ENCODE measurements around the gene CPSF2. TPM values are rescaled to one million over a fixed set of nuclear protein-coding genes. Genes with fewer than 3 reads are reported as not detected.
"Not testable (repeated sequence)": the region's sequence is repeated elsewhere in the genome, so short reads cannot be mapped to it uniquely, and the experiment has no call there.

Gene CPSF2
- polyA plus RNA-seq, 1 donor, result 32.0 TPM

DNA sequence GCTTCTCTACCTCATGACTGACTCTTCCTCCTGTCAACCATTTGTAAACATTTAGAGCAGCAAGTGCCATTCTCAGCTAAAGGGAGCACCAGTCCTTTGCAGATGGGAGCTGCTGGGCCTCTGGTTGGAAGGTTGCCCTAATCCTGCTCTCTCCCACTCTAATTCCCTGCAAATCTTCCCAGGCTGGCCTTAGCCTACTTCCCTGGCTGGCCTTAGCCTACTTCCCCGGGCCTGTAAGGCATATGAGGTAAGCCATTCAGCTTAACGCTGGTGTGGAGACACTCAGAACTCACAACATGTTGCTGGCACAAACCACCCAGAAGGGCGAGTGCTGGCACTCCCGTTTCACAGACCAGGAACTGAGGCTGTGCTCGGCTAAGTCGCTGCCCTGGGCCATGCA lies 69.0 kb downstream of the CPSF2 start:
- no CpG with 5 or more reads among the region's 6 CpGs for WGBS (ENCODE audit: insufficient coverage, low lambda C conversion rate)
- H3K9me3 ChIP-seq (ENCODE audit: control insufficient read depth, low read depth, low read length), result peaks cover 8% of the 10 kb centered on the region
- H3K4me3 ChIP-seq (ENCODE audit: low read length), result no peak overlapping the region
- H3K36me3 ChIP-seq (ENCODE audit: control insufficient read depth, insufficient read depth, low read length), result no peaks in the 10 kb centered on the region
- H3K27ac ChIP-seq (ENCODE audit: low read length), result no peak overlapping the region
- H3K4me1 ChIP-seq (ENCODE audit: control insufficient read depth, insufficient read depth, low read length), result no peaks in the 10 kb centered on the region
- no peak for DNase-seq
- H3K27me3 ChIP-seq (ENCODE audit: control insufficient read depth, insufficient read depth, low read length), result no peaks in the 10 kb centered on the region

DNA sequence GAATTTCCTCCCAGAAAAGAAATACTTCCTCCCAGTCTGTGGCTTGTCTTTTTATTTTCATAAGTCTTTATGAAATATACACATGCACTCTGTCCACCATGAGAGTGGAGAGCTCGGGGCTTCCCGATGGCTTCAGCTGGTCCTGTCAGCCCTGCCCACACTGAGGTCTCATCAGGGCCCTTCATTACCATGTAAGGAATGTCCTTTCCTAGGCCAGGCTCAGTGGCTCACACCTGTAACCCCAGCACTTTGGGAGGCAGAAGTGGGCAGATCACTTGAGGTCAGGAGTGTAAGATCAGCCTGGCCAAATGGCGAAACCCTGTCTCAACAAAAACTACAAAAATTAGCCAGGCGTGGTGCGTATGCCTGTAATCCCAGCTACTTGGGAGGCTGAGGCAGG lies 77.0 kb downstream of the CPSF2 start:
- Histone ChIP-seq H3K4me1 (ENCODE audit: control insufficient read depth, insufficient read depth, low read length) (no peaks in the 10 kb centered on the region), H3K27me3 (ENCODE audit: control insufficient read depth, insufficient read depth, low read length) (peaks cover 19% of the 10 kb centered on the region), H3K9me3 (ENCODE audit: control insufficient read depth, low read depth, low read length) (no peaks in the 10 kb centered on the region), H3K27ac (ENCODE audit: low read length) (no peak overlapping the region), H3K36me3 (ENCODE audit: control insufficient read depth, insufficient read depth, low read length) (no peaks in the 10 kb centered on the region), H3K4me3 (ENCODE audit: low read length) (no peak overlapping the region)
- DNase-seq, result no peak
- no CpG with 5 or more reads among the region's 5 CpGs for WGBS (ENCODE audit: insufficient coverage, low lambda C conversion rate)

DNA sequence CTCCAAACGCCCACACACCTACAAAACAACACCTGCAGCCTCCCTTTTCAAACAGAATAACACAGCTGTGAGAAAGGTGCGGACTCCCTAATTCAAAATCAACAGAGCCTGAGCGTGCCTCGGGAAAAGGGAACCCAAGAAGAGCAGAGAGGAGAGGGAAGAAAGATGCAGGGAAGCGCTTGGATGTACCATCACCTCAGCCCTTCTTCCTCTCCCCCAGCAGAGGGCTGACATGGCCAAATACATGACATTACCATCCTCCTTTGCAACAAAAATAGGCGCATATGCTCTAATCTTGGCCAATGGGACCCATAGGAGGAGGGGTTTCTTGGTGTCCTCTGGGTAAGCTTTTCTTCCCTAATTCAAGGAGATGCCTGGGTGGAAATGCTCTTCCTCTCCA lies 78.0 kb downstream of the CPSF2 start:
- H3K4me3 ChIP-seq (ENCODE audit: low read length), result no peak overlapping the region
- 13% methylated on average over 1 of the region's 6 CpGs for WGBS (ENCODE audit: insufficient coverage, low lambda C conversion rate)
- no peaks in the 10 kb centered on the region for H3K4me1 ChIP-seq (ENCODE audit: control insufficient read depth, insufficient read depth, low read length)
- no peak overlapping the region for H3K27ac ChIP-seq (ENCODE audit: low read length)
- H3K27me3 ChIP-seq (ENCODE audit: control insufficient read depth, insufficient read depth, low read length), result peaks cover 20% of the 10 kb centered on the region
- DNase-seq, result no peak
- H3K9me3 ChIP-seq (ENCODE audit: control insufficient read depth, low read depth, low read length), result no peaks in the 10 kb centered on the region
- H3K36me3 ChIP-seq (ENCODE audit: control insufficient read depth, insufficient read depth, low read length), result no peaks in the 10 kb centered on the region

DNA sequence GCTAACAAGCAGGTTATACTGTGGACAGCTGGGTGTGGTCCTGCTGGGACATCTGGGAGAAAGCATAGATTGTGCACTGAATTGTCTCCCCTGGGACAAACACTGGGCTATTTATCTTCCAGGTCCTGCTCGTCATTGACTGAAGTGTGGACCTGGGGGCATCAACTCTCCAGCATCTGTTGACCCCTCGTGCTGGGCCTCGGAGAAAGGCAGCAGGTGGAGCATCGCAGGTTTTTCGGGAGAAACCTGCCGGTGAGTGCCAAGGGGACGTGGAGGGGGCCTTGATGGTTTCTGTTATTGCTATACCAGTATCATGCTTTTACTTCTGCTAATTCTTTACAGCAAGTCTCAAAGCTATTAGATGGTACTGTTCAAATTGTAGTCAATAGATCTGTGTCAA lies 81.3 kb downstream of the CPSF2 start:
- H3K4me1 ChIP-seq (ENCODE audit: control insufficient read depth, insufficient read depth, low read length), result no peaks in the 10 kb centered on the region
- no peak for DNase-seq
- H3K9me3 ChIP-seq (ENCODE audit: control insufficient read depth, low read depth, low read length), result no peaks in the 10 kb centered on the region
- H3K27ac ChIP-seq (ENCODE audit: low read length), result no peak overlapping the region
- no CpG with 5 or more reads among the region's 7 CpGs for WGBS (ENCODE audit: insufficient coverage, low lambda C conversion rate)
- no peak overlapping the region for H3K4me3 ChIP-seq (ENCODE audit: low read length)
- no peaks in the 10 kb centered on the region for H3K36me3 ChIP-seq (ENCODE audit: control insufficient read depth, insufficient read depth, low read length)
- H3K27me3 ChIP-seq (ENCODE audit: control insufficient read depth, insufficient read depth, low read length), result peaks cover 20% of the 10 kb centered on the region

DNA sequence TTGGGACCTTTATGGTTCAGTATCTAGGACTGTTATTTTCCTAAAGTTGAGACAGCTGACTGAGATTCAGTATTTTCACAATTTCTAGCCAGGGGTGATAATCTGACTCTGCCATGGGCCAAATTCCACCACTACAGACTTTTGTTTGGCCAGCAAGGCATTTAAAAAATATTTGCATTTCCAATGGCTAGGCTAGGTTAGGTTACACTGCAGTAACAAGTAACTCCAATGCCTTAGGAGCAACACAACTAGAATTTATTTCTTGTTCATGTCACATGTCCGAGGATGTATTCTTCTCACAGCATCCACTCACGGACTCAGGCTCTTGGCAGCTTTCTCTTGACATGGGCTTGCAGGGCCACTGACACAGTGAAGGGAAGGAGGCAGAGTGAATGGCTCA lies 83.0 kb downstream of the CPSF2 start:
- DNase-seq, result no peak
- H3K4me1 ChIP-seq (ENCODE audit: control insufficient read depth, insufficient read depth, low read length), result no peaks in the 10 kb centered on the region
- H3K4me3 ChIP-seq (ENCODE audit: low read length), result no peak overlapping the region
- no peaks in the 10 kb centered on the region for H3K9me3 ChIP-seq (ENCODE audit: control insufficient read depth, low read depth, low read length)
- 80% methylated on average over 2 of the region's 2 CpGs for WGBS (ENCODE audit: insufficient coverage, low lambda C conversion rate)
- peaks cover 15% of the 10 kb centered on the region for H3K27me3 ChIP-seq (ENCODE audit: control insufficient read depth, insufficient read depth, low read length)
- no peak overlapping the region for H3K27ac ChIP-seq (ENCODE audit: low read length)
- H3K36me3 ChIP-seq (ENCODE audit: control insufficient read depth, insufficient read depth, low read length), result no peaks in the 10 kb centered on the region

DNA sequence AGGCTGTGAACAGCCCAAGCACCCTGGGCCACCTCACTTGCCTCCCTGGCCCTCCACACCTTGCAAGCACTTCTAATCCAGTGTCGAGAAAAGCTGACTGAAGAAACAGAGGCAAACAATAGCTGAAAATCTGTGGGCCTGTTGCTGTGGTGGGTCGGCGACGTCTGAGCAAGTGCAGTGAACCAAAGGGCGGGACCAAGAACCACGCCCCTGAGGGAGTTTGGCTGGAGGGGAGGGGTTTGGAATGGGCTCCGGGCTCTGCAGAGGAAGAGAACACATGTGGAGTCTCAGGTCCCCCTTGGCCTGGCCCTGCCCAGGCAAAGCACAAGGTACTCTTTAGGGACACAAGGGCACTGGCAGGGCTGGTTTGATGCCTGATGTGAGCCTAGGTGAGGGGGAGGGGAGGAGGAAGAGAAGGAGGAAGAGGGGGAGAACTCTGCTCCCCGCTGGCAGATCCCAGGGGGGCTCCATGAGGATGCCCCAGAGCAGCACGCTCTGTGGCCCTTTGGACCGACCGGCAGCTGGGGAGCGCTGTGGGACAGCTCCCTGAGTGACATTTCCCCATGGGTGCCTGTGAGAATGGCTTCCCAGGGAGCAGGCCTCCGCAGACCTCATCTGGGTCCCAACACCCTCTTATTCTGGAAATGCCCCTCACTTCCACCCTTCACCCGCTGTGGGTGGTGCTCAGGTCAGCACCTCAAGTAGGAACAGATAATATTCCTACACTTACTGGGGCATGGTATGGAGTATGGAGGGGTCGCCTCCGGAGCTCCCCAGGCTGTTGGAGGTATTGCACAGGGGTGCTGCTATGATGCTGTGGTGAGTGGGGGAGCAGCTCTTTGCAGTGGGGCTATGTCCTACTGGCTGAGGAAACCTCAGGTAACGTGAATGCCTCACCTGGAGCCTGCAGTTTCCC lies 85.5 kb downstream of the CPSF2 start:
- no peaks in the 10 kb centered on the region for H3K9me3 ChIP-seq (ENCODE audit: control insufficient read depth, low read depth, low read length)
- peaks cover 5% of the 10 kb centered on the region for H3K27me3 ChIP-seq (ENCODE audit: control insufficient read depth, insufficient read depth, low read length)
- H3K4me1 ChIP-seq (ENCODE audit: control insufficient read depth, insufficient read depth, low read length), result no peaks in the 10 kb centered on the region
- no peak for DNase-seq
- no peaks in the 10 kb centered on the region for H3K36me3 ChIP-seq (ENCODE audit: control insufficient read depth, insufficient read depth, low read length)
- no CpG with 5 or more reads among the region's 17 CpGs for WGBS (ENCODE audit: insufficient coverage, low lambda C conversion rate)
- H3K27ac ChIP-seq (ENCODE audit: low read length), result no peak overlapping the region
- H3K4me3 ChIP-seq (ENCODE audit: low read length), result no peak overlapping the region

DNA sequence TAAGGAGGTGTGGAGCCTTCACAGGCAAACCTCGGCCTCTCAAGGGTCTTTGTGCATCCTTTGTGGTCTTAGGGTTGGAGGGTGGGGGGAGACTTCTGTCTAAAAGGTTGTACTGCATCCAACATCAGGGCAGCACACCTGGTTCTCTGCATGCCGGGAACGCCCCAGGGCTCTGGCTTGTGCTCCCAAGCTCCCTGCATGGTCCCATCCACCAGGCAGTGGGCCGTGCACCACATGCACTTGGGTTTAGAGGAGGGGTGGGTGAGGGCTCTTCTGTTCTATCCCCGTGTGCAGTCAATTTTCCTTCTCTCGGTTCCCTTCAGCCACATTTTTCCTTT lies 86.1 kb downstream of the CPSF2 start:
- H3K9me3 ChIP-seq (ENCODE audit: control insufficient read depth, low read depth, low read length), result no peaks in the 10 kb centered on the region
- no CpG with 5 or more reads among the region's 6 CpGs for WGBS (ENCODE audit: insufficient coverage, low lambda C conversion rate)
- peaks cover 5% of the 10 kb centered on the region for H3K27me3 ChIP-seq (ENCODE audit: control insufficient read depth, insufficient read depth, low read length)
- H3K27ac ChIP-seq (ENCODE audit: low read length), result no peak overlapping the region
- H3K36me3 ChIP-seq (ENCODE audit: control insufficient read depth, insufficient read depth, low read length), result no peaks in the 10 kb centered on the region
- H3K4me3 ChIP-seq (ENCODE audit: low read length), result no peak overlapping the region
- DNase-seq, result no peak
- H3K4me1 ChIP-seq (ENCODE audit: control insufficient read depth, insufficient read depth, low read length), result no peaks in the 10 kb centered on the region

DNA sequence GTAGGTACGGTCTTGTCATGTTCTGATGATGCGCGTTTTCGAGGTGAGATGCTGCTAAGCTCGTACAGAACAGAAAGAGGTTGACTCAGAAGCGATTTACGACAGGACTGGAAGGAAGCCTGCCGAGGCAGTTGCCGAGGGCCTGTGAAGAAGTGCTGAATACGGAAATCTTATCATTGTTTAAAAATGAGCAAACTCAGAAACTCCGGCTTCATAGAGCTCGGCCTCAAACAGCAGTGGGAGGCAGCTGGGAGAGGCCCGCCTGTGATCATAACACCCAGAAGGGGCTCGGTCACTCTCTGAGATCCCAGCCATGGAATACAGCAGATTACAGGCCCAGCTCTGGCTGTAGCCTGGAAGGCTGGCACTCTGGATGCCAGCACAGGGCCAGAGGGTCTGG lies 87.4 kb downstream of the CPSF2 start:
- no peaks in the 10 kb centered on the region for H3K36me3 ChIP-seq (ENCODE audit: control insufficient read depth, insufficient read depth, low read length)
- H3K27ac ChIP-seq (ENCODE audit: low read length), result no peak overlapping the region
- H3K4me1 ChIP-seq (ENCODE audit: control insufficient read depth, insufficient read depth, low read length), result no peaks in the 10 kb centered on the region
- no peak overlapping the region for H3K4me3 ChIP-seq (ENCODE audit: low read length)
- H3K9me3 ChIP-seq (ENCODE audit: control insufficient read depth, low read depth, low read length), result no peaks in the 10 kb centered on the region
- WGBS (ENCODE audit: insufficient coverage, low lambda C conversion rate), result no CpG with 5 or more reads among the region's 14 CpGs
- DNase-seq, result no peak
- no peaks in the 10 kb centered on the region for H3K27me3 ChIP-seq (ENCODE audit: control insufficient read depth, insufficient read depth, low read length)

DNA sequence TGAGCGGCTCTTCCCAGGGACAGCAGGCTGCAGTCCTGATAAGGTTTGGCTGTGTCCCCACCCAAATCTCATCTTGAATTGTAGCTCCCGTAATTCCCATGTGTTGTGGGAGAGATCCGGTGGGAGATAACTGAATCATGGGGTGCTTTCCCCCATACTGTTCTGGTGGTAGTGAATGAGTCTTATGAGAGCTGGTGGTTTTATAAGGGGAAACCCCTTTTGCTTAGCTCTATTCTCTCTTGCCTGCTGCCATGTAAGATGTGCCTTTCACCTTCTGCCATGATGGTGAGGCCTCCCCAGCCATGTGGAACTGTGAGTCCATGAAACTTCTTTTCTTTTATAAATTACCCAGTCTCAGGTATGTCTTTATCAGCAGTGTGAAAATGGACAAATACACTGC lies 91.4 kb downstream of the CPSF2 start:
- H3K4me3 ChIP-seq (ENCODE audit: low read length); H3K9me3 ChIP-seq (ENCODE audit: control insufficient read depth, low read depth, low read length); H3K36me3 ChIP-seq (ENCODE audit: control insufficient read depth, insufficient read depth, low read length); H3K27ac ChIP-seq (ENCODE audit: low read length); DNase-seq; H3K27me3 ChIP-seq (ENCODE audit: control insufficient read depth, insufficient read depth, low read length); H3K4me1 ChIP-seq (ENCODE audit: control insufficient read depth, insufficient read depth, low read length): not testable (repeated sequence)
- no CpG with 5 or more reads among the region's 3 CpGs for WGBS (ENCODE audit: insufficient coverage, low lambda C conversion rate)

DNA sequence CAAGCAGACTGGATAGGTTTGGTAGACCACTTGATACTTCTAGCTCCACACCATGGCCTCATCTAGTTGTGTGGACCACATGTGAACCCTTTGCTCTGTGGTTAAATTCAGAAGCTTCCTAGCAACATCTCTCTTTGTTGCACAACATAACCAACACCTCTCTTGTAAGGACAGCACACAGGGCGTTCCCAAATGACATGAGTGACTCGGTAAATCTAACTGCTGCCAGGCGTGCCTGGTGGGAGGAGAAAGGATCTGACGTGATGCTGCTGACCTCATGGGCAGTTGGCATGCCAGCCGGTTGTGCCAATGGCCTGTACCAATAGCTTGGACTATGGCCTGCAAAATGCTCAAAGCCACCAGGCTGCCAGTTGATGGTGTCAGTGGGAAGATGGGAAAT lies 93.8 kb downstream of the CPSF2 start:
- Histone ChIP-seq H3K4me3 (ENCODE audit: low read length) (no peak overlapping the region), H3K36me3 (ENCODE audit: control insufficient read depth, insufficient read depth, low read length) (no peaks in the 10 kb centered on the region), H3K4me1 (ENCODE audit: control insufficient read depth, insufficient read depth, low read length) (no peaks in the 10 kb centered on the region), H3K9me3 (ENCODE audit: control insufficient read depth, low read depth, low read length) (no peaks in the 10 kb centered on the region), H3K27me3 (ENCODE audit: control insufficient read depth, insufficient read depth, low read length) (no peaks in the 10 kb centered on the region), H3K27ac (ENCODE audit: low read length) (no peak overlapping the region)
- WGBS (ENCODE audit: insufficient coverage, low lambda C conversion rate), result no CpG with 5 or more reads among the region's 5 CpGs
- DNase-seq, result no peak

DNA sequence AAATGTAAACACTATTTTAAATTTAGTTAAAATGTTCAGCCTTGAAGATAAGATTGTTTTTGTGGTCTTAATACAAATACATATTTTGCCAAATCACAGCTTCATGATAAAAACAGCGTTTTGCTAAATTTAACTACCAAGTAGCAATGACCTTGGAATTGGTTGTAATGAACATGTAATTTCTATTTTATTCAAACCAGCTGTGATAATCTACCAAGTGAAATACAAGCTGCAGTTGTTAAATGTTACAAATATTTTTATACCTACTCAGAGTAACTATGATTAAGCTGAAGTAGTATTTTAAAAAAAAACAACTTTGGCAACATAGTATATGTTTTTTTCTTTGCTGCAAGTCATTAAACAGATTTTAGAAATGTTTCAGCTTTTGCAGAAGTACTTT lies 96.2 kb downstream of the CPSF2 start:
- H3K4me3 ChIP-seq (ENCODE audit: low read length), result no peak overlapping the region
- DNase-seq, result no peak
- no peak overlapping the region for H3K27ac ChIP-seq (ENCODE audit: low read length)
- no peaks in the 10 kb centered on the region for H3K4me1 ChIP-seq (ENCODE audit: control insufficient read depth, insufficient read depth, low read length)
- WGBS (ENCODE audit: insufficient coverage, low lambda C conversion rate), result no CpG with 5 or more reads among the region's 1 CpG
- no peaks in the 10 kb centered on the region for H3K36me3 ChIP-seq (ENCODE audit: control insufficient read depth, insufficient read depth, low read length)
- H3K9me3 ChIP-seq (ENCODE audit: control insufficient read depth, low read depth, low read length), result no peaks in the 10 kb centered on the region
- peaks cover 2% of the 10 kb centered on the region for H3K27me3 ChIP-seq (ENCODE audit: control insufficient read depth, insufficient read depth, low read length)

All from large intestine (tissue), 3 donors.